HEK293 (cell line): ENCODE results near the gene TNS3.
"Not testable (repeated sequence)": the region's sequence is repeated elsewhere in the genome, so short reads cannot be mapped to it uniquely, and the experiment has no call there.

Experiments used
- CTCF ChIA-PET: fragments of 350-600 bp; formaldehyde crosslinking; extraction: SDS; loops from one replicate; lab custom pipeline; 2021; ENCODE audit warnings: antibody characterized with exemption; lab: Yijun Ruan, JAX
- POLR2A ChIA-PET: fragments of 300-600 bp; formaldehyde crosslinking; extraction: SDS; loops from one replicate; lab custom pipeline; 2020; ENCODE audit warnings: antibody characterized with exemption, inconsistent platforms; lab: Yijun Ruan, JAX
- H3K27ac ChIP-seq: fragments of 200-500 bp; sonication (Bioruptor generic); 2 replicates; pipeline ENCODE4 v1.5.1; 2014; ENCODE audit warnings: low read depth, low read length, control low read depth, inconsistent platforms; ENCODE audit errors: extremely low read depth
- H3K36me3 ChIP-seq, 2 experiments: fragments of 200-500 bp in 1 of 2; sonication (Bioruptor generic) in 1 of 2; 1 replicate in 1 of 2; 2 replicates in 1 of 2; pipeline ENCODE4 v1.5.1; 2014 to 2017; ENCODE audit warnings: inconsistent platforms in 2 of 2, low read length in 2 of 2; ENCODE audit not compliant: control insufficient read depth in 2 of 2, insufficient read depth in 1 of 2
- H3K4me1 ChIP-seq: fragments of 200-500 bp; sonication (Bioruptor generic); 2 replicates; pipeline ENCODE4 v1.5.1; 2014; ENCODE audit warnings: mild to moderate bottlenecking, low read length, inconsistent platforms; ENCODE audit not compliant: control insufficient read depth, insufficient read depth
- H3K4me3 ChIP-seq: 2 replicates; pipeline ENCODE4 v1.5.1; 2011; ENCODE audit warnings: low read depth, mild to moderate bottlenecking, control low read depth, low read length, moderate library complexity
- H3K9me3 ChIP-seq: fragments of 200-500 bp; sonication (Bioruptor generic); 2 replicates; pipeline ENCODE4 v1.5.1; 2014; ENCODE audit warnings: low read depth, low read length, inconsistent platforms; ENCODE audit not compliant: control insufficient read depth, insufficient read depth
- BCL11A ChIP-seq: fragments of 450-650 bp; formaldehyde crosslinking; IDR thresholded peaks from 2 replicates; pipeline ENCODE4 v1.5.1; 2016; ENCODE audit warnings: low read depth, missing biosample characterization, missing genetic modification characterization
- GLIS2 ChIP-seq: fragments of 450-650 bp; formaldehyde crosslinking; IDR thresholded peaks from 2 replicates; pipeline ENCODE4 v1.5.1; 2016; ENCODE audit warnings: missing biosample characterization, missing genetic modification characterization
- HOXD13 ChIP-seq: sonication (generic); formaldehyde crosslinking; IDR thresholded peaks from 2 replicates; pipeline ENCODE4 v1.8.0; 2022; ENCODE audit warnings: missing genetic modification reagents, borderline replicate concordance
- KLF8 ChIP-seq: fragments of 450-650 bp; formaldehyde crosslinking; IDR thresholded peaks from 2 replicates; pipeline ENCODE4 v1.5.1; 2016; ENCODE audit warnings: missing biosample characterization, missing genetic modification characterization
- KLF9 ChIP-seq: fragments of 450-650 bp; formaldehyde crosslinking; IDR thresholded peaks from 2 replicates; pipeline ENCODE4 v1.5.1; 2016; ENCODE audit warnings: missing biosample characterization, missing genetic modification characterization, low read depth
- MEIS1 ChIP-seq: sonication (generic); formaldehyde crosslinking; IDR thresholded peaks from 2 replicates; pipeline ENCODE4 v1.8.1; 2022; ENCODE audit warnings: missing genetic modification reagents, mild to moderate bottlenecking, borderline replicate concordance
- PRDM1 ChIP-seq: fragments of 450-650 bp; formaldehyde crosslinking; IDR thresholded peaks from 2 replicates; pipeline ENCODE4; 2016; ENCODE audit warnings: missing biosample characterization, missing genetic modification characterization
- SETDB1 ChIP-seq: IDR thresholded peaks from one replicate; pipeline ENCODE4 v1.6.1; 2017; ENCODE audit warnings: mild to moderate bottlenecking, low read length, moderate library complexity, mixed read lengths; ENCODE audit not compliant: insufficient read length
- ZBTB8A ChIP-seq: fragments of 450-650 bp; formaldehyde crosslinking; IDR thresholded peaks from 2 replicates; pipeline ENCODE4 v1.5.1; 2016; ENCODE audit warnings: missing biosample characterization, missing genetic modification characterization
- ZNF121 ChIP-seq: fragments of 450-650 bp; formaldehyde crosslinking; IDR thresholded peaks from 2 replicates; pipeline ENCODE4 v1.5.1; 2016; ENCODE audit warnings: missing biosample characterization, missing genetic modification characterization
- ZNF132 ChIP-seq: fragments of 450-650 bp; formaldehyde crosslinking; IDR thresholded peaks from 2 replicates; pipeline ENCODE4 v1.5.1; 2017; ENCODE audit warnings: missing biosample characterization, missing genetic modification characterization, borderline replicate concordance
- ZNF280D ChIP-seq: fragments of 450-650 bp; formaldehyde crosslinking; IDR thresholded peaks from 2 replicates; pipeline ENCODE4 v1.5.1; 2016; ENCODE audit warnings: missing biosample characterization, missing genetic modification characterization
- ZNF433 ChIP-seq: fragments of 450-650 bp; formaldehyde crosslinking; IDR thresholded peaks from 2 replicates; pipeline ENCODE4 v1.5.1; 2016; ENCODE audit warnings: missing biosample characterization, missing genetic modification characterization, low read depth
- ZNF645 ChIP-seq: fragments of 450-650 bp; formaldehyde crosslinking; IDR thresholded peaks from 2 replicates; pipeline ENCODE4; 2016; ENCODE audit warnings: missing biosample characterization, missing genetic modification characterization
- ZNF747 ChIP-seq: fragments of 450-650 bp; formaldehyde crosslinking; IDR thresholded peaks from 2 replicates; pipeline ENCODE4 v1.5.1; 2016; ENCODE audit warnings: missing biosample characterization, missing genetic modification characterization
- ZNF830 ChIP-seq: fragments of 450-650 bp; IDR thresholded peaks from 2 replicates; pipeline ENCODE4 v1.5.0; 2018; ENCODE audit warnings: missing biosample characterization, missing genetic modification characterization, low read depth, mild to moderate bottlenecking, moderate library complexity
- TF ChIP-seq, protein P1 (sequence below): fragments of 450-650 bp; formaldehyde crosslinking; IDR thresholded peaks from 2 replicates; pipeline ENCODE4 v1.5.1; 2016; ENCODE audit warnings: missing biosample characterization, missing genetic modification characterization
- TF ChIP-seq, protein P2 (sequence below): sonication (generic); formaldehyde crosslinking; IDR thresholded peaks from 2 replicates; pipeline ENCODE4 v1.8.1; 2022; ENCODE audit warnings: mild to moderate bottlenecking, moderate library complexity, missing genetic modification reagents
- TF ChIP-seq, protein P3 (sequence below): fragments of 450-650 bp; formaldehyde crosslinking; IDR thresholded peaks from 2 replicates; pipeline ENCODE4 v1.5.1; 2016; ENCODE audit warnings: missing biosample characterization, missing genetic modification characterization

The TNS3 gene

DNA sequence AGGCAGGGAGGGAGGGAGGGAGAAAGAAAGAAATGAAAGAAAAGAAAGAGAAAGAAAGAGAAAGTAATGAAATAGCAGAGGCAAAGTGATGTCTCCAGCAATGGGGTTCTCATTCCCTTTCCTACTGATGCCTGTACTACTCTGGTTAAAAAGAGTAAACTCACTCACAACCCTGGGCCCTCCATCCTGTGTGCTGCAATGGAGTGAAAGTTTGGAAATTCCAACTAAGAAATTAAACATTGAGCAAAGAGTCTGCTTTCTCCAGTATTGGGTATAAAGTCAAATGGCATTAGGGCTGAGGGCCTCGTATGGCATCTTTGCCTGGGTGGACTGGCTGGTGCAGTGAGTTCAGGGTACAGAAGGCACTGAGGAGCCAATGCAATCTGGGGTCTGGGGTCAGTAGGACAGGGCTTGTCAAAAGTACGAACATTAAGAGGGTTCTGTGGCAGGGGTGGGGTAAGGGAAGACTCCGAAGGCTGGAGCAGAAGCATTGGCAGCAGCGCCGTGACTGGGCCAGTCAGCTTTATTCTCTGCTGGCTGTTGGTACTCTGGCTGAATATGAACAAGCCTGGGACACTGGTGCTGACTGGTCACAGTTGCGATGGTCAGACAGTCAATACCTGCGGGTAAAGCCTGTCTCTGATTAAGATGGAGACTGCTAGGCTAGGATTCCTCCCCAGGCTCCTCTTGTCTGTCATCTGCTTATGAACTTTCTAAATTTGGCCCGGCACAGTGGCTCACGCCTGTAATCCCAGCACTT lies 24.1 kb upstream of the TNS3 start:
- Histone ChIP-seq H3K27ac (no peak overlapping the region), H3K36me3 (no peaks in the 10 kb centered on the region), H3K4me1 (no peaks in the 10 kb centered on the region), H3K9me3 (no peaks in the 10 kb centered on the region), H3K4me3 (no peak overlapping the region)
- TF ChIP-seq MEIS1 (no peak), ZBTB8A (tag by site-specific recombination) (no peak), KLF8 (tag by site-specific recombination) (no peak)
- TF ChIP-seq, protein P1, sequence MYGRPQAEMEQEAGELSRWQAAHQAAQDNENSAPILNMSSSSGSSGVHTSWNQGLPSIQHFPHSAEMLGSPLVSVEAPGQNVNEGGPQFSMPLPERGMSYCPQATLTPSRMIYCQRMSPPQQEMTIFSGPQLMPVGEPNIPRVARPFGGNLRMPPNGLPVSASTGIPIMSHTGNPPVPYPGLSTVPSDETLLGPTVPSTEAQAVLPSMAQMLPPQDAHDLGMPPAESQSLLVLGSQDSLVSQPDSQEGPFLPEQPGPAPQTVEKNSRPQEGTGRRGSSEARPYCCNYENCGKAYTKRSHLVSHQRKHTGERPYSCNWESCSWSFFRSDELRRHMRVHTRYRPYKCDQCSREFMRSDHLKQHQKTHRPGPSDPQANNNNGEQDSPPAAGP (tag by site-specific recombination), result no peak
- ChIA-PET POLR2A (no interaction called here), CTCF (no interaction called here)

DNA sequence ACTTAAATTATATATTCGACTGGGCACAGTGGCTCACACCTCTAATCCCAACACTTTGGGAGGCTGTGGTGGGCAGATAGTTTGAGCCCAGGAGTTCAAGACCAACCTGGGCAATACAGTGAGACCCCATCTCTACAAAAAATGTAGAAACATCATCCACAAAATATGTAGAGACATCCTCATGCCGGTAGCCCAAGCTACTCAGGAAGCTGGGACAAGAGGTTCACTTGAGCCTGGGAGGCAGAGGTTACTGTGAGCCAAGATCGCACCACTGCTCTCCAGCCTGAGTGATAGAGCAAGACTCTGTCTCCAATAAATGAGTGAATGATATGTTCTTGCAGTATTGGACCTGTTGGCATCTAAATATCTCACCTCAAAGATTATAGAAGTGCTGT lies 22.6 kb upstream of the TNS3 start:
- H3K4me3 ChIP-seq, result no peak overlapping the region
- ChIA-PET CTCF (no interaction called here), POLR2A (no interaction called here)
- TF ChIP-seq ZNF132, result no peak
- TF ChIP-seq KLF9, result no peak
- no peak for TF ChIP-seq ZNF830 (tag by site-specific recombination)
- TF ChIP-seq GLIS2 (tag by site-specific recombination), result no peak
- TF ChIP-seq PRDM1 (tag by site-specific recombination), result no peak
- no peak for TF ChIP-seq ZNF645 (tag by site-specific recombination)
- TF ChIP-seq HOXD13 (CRISPR knock-in tag), result no peak
- no peak for TF ChIP-seq ZNF433 (tag by site-specific recombination)
- TF ChIP-seq ZNF121 (tag by site-specific recombination), result no peak
- TF ChIP-seq ZNF747 (tag by site-specific recombination), result no peak
- TF ChIP-seq, protein P2, sequence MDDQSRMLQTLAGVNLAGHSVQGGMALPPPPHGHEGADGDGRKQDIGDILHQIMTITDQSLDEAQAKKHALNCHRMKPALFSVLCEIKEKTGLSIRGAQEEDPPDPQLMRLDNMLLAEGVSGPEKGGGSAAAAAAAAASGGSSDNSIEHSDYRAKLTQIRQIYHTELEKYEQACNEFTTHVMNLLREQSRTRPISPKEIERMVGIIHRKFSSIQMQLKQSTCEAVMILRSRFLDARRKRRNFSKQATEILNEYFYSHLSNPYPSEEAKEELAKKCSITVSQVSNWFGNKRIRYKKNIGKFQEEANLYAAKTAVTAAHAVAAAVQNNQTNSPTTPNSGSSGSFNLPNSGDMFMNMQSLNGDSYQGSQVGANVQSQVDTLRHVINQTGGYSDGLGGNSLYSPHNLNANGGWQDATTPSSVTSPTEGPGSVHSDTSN (CRISPR knock-in tag), result no peak
- TF ChIP-seq ZNF280D, result no peak
- TF ChIP-seq BCL11A (tag by site-specific recombination), result no peak
- no peak for TF ChIP-seq SETDB1
- TF ChIP-seq, protein P3, sequence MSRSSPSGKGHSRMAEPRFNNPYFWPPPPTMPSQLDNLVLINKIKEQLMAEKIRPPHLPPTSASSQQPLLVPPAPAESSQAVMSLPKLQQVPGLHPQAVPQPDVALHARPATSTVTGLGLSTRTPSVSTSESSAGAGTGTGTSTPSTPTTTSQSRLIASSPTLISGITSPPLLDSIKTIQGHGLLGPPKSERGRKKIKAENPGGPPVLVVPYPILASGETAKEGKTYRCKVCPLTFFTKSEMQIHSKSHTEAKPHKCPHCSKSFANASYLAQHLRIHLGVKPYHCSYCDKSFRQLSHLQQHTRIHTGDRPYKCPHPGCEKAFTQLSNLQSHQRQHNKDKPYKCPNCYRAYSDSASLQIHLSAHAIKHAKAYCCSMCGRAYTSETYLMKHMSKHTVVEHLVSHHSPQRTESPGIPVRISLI, result no peak
- no peaks in the 10 kb centered on the region for H3K4me1 ChIP-seq
- no peaks in the 10 kb centered on the region for H3K9me3 ChIP-seq
- H3K27ac ChIP-seq, result no peak overlapping the region
- no peaks in the 10 kb centered on the region for H3K36me3 ChIP-seq

DNA sequence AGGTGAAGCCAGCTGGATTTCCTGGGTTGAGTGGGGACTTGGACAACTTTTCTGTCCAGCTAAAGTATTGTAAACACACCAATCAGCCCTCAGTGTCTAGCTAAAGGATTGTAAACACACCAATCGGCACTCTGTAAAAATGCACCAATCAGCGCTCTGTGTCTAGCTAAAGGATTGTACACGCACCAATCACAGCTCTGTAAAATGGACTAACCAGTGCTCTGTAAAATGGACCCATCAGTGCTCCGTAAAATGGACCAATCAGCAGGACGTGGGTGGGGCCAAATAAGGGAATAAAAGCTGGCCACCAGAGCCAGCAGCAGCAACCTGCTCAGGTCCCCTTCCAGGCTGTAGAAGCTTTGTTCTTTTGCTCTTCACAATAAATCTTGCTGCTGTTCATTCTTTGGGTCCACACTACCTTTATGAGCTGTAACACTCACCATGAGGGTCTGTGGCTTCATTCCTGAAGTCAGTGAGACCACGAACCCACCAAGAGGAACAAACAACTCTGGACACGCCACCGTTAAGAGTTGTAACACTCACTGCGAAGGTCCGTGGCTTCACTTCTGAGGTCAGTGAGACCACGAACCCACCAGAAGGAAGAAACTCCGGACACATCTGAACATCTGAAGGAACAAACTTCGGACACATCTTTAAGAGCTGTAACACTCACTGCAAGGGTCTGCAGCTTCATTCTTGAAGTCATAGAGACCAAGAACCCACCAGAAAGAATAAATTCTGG lies 21.8 kb upstream of the TNS3 start:
- CTCF ChIA-PET, result interaction anchor here (0.5 kb wide), 1 partner anchor 103 kb away, joined by 3 read pairs; no protein-coding TSS in a partner anchor
- H3K4me3 ChIP-seq, POLR2A ChIA-PET, H3K27ac ChIP-seq, H3K9me3 ChIP-seq, H3K4me1 ChIP-seq, H3K36me3 ChIP-seq: not testable (repeated sequence)
